GM18951 (cell line): ENCODE results near the gene THRA.

Experiments used
- POLR2A ChIP-seq: IDR thresholded peaks from 4 replicates; pipeline ENCODE4 v1.6.1; 2011; ENCODE audit warnings: mild to moderate bottlenecking; ENCODE audit not compliant: insufficient read length, insufficient read depth; ENCODE audit errors: extremely low read depth
- in situ Hi-C: fragments of 300-500 bp; cut with MboI; formaldehyde crosslinking; loops from one replicate; pipeline ENCODE4 v1.12.0; 2022; ENCODE audit warnings: low sequenced_read_pairs, mixed read lengths, inconsistent platforms; ENCODE audit not compliant: unreplicated experiment

Gene THRA, protein sequence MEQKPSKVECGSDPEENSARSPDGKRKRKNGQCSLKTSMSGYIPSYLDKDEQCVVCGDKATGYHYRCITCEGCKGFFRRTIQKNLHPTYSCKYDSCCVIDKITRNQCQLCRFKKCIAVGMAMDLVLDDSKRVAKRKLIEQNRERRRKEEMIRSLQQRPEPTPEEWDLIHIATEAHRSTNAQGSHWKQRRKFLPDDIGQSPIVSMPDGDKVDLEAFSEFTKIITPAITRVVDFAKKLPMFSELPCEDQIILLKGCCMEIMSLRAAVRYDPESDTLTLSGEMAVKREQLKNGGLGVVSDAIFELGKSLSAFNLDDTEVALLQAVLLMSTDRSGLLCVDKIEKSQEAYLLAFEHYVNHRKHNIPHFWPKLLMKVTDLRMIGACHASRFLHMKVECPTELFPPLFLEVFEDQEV

DNA sequence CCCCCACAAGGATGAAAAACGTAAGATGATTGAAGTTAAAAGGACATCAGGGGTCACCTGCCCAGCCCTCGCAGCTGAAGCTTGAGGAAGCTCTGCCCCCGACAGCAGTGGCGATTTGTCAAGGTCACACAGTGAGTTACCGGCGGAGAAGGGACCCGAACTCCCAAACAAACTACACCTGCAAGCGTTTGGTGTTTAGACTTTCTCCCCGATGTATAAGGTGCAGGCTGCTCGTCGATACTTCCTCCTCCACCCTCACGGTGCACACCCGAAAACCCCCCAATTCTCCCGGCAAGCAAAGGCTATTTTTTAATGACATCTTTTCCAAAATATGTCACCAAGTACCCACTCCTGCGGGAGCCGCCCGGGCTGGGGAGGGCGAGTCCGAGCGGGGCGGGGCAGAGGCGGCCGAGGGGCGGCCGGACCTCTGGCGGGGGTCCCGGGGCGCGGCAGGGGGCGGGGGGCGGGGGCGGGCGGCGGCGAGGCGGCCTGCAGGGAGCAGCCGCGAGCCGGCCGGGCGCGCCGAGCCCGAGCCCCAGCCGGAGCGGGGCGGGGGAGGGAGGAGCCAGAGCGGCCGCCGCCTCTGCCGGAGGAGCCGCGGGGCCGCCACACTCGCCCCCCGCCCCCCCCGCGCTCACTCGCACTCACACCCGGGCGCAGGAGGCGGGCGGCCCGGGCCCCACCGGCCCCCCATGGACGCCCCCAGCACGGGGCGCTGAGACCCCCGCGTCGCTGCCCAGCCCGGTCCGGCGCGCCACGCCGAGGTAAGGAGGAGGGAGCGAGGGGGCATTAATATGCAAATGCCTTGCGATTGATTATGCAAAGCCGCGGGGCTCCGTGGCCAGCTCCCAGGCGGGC, at the start of gene THRA:
TSS of gene THRA (plus strand) at position 637 of the 858 bp plus-strand sequence. CDS start 11,524 bp downstream, outside the sequence.
- TF ChIP-seq POLR2A: peak; percentile 25
- in situ Hi-C loops: no loop called here

DNA sequence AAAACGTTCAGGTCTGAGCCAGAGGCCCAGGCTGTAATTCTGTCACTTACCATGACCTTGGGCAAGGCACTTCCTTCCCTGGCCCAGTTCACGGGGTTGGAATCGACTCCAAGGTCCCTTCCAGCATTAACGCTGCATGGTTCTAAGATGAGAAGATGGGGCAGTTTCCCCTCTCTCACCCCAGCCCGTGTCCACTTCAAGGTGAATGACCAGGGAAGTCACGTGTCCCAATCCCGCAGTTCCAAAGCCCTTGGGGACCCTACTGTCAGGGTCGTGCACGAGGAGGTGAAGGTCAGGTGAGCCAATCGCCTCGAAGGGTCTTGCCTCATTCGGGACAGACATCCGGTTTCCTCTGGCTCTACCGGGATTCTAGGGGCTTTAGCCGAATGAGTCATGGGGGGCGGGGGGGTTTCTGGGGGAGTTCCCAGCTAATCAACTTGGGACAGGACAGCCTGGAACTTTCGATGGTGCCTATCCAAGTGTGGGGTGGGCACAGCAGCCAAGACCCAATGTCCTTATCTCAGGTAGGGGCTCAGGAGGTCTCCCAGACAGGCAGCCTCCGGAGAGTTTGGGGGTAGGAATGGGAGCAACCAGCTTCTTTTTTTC, 48.3 kb upstream of the THRA start:
- TF ChIP-seq POLR2A: no peak
- in situ Hi-C loops: no loop called here

DNA sequence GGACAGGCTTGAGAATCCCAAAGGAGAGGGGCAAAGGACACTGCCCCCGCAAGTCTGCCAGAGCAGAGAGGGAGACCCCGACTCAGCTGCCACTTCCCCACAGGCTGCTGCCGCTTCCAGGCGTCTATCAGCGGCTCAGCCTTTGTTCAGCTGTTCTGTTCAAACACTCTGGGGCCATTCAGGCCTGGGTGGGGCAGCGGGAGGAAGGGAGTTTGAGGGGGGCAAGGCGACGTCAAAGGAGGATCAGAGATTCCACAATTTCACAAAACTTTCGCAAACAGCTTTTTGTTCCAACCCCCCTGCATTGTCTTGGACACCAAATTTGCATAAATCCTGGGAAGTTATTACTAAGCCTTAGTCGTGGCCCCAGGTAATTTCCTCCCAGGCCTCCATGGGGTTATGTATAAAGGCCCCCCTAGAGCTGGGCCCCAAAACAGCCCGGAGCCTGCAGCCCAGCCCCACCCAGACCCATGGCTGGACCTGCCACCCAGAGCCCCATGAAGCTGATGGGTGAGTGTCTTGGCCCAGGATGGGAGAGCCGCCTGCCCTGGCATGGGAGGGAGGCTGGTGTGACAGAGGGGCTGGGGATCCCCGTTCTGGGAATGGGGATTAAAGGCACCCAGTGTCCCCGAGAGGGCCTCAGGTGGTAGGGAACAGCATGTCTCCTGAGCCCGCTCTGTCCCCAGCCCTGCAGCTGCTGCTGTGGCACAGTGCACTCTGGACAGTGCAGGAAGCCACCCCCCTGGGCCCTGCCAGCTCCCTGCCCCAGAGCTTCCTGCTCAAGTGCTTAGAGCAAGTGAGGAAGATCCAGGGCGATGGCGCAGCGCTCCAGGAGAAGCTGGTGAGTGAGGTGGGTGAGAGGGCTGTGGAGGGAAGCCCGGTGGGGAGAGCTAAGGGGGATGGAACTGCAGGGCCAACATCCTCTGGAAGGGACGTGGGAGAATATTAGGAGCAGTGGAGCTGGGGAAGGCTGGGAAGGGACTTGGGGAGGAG, 47.5 kb upstream of the THRA start, which contains the start of gene CSF3:
TSS of gene CSF3 (plus strand) at position 436 of the 993 bp plus-strand sequence. CDS start at position 471, 35 bp downstream.
- no peak for TF ChIP-seq POLR2A
- in situ Hi-C loops: no loop called here

DNA sequence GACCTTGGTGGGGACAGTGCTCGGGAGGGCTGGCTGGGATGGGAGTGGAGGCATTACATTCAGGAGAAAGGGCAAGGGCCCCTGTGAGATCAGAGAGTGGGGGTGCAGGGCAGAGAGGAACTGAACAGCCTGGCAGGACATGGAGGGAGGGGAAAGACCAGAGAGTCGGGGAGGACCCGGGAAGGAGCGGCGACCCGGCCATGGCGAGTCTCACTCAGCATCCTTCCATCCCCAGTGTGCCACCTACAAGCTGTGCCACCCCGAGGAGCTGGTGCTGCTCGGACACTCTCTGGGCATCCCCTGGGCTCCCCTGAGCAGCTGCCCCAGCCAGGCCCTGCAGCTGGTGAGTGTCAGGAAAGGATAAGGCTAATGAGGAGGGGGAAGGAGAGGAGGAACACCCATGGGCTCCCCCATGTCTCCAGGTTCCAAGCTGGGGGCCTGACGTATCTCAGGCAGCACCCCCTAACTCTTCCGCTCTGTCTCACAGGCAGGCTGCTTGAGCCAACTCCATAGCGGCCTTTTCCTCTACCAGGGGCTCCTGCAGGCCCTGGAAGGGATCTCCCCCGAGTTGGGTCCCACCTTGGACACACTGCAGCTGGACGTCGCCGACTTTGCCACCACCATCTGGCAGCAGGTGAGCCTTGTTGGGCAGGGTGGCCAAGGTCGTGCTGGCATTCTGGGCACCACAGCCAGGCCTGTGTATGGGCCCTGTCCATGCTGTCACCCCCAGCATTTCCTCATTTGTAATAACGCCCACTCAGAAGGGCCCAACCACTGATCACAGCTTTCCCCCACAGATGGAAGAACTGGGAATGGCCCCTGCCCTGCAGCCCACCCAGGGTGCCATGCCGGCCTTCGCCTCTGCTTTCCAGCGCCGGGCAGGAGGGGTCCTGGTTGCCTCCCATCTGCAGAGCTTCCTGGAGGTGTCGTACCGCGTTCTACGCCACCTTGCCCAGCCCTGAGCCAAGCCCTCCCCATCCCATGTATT, 46.5 kb upstream of the THRA start:
- TF ChIP-seq POLR2A: no peak
- in situ Hi-C loops: no loop called here

DNA sequence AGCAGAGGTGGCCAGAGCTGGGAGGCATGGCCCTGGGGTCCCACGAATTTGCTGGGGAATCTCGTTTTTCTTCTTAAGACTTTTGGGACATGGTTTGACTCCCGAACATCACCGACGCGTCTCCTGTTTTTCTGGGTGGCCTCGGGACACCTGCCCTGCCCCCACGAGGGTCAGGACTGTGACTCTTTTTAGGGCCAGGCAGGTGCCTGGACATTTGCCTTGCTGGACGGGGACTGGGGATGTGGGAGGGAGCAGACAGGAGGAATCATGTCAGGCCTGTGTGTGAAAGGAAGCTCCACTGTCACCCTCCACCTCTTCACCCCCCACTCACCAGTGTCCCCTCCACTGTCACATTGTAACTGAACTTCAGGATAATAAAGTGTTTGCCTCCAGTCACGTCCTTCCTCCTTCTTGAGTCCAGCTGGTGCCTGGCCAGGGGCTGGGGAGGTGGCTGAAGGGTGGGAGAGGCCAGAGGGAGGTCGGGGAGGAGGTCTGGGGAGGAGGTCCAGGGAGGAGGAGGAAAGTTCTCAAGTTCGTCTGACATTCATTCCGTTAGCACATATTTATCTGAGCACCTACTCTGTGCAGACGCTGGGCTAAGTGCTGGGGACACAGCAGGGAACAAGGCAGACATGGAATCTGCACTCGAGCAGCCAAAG, 45.2 kb upstream of the THRA start:
- TF ChIP-seq POLR2A: no peak
- in situ Hi-C loops: no loop called here

DNA sequence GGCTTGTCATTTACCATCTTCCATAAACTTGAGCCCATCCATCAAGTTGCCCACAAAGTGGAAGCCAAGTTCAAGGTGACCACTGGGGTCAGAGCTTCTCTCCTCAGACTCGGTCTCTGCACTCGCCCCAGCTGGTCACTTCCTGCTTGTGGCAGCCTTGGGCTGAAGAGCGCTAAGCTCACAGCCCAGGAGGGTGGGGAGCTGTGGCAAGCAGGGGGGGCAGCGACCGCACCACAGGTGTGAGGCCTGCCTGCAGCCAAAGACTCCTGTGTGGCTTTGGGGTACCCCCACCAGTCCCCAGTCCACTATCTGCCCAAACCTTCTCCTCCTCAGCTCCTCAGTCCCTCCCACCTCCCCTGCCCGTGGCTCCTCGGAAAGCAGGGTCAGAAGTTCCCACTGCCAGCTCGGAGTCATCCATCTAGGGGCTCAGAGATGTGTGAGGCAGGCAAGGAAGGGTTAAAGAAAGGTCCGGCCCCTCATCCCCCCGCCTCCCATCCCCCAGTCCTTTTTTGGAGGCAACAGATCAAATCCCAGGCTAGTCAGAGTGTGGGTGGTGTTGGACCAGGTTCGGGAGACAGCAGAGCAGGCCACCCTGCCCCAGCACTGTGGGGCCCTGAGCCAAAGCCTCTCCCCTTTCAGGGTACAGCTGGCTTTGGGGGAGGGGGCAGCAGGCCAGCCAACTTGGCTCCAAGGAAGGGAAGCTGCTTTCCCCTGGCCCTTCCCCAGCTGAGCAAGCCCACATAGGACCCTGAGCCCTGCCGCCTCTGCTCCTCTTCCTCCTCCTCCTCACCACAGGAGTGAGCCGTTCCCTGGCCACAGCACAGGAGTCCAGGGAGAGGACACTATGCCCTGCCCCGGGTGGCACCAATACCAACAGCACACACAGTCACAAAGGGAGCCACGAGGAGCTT, 44.3 kb upstream of the THRA start:
- TF ChIP-seq POLR2A: no peak
- in situ Hi-C loops: no loop called here

DNA sequence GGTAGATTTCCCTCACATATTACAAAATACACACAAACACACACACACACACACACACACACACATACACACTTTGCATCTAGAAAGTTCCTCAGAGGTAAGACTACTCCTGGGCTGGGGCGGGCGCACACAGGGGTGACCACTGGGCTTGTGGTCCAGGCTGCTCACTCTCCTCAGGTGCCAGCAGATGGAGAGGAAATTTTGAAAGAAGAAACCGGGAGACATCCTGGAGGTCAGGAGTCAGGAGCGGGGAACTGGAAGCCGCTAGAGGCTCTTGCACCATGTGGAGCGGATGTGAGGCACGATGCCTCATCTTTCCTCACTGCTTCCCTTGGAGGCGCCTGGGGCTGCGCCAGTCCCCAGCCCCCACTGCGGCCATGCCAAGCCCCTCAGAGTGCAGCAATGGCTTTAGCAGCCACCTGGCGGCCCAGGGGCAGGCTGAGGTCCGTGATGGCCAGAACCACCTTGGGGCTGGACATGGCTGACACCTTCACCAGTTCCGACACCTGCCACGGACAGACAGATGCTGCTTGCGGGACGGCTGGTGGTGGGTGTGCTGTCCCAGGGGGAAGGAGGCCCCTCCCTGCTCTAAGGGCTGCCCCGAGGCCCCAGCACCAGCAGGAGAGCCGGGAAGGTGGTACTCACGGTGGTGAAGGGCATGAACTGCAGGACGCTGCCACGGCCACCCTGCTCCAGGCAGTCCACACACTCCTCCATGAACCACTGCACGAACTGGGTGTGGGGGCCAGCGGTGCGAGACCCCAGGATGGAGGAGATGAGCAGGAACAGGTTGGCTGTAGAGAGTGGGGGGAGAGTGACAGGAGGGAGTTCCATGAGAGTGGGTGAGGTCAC, 43.4 kb upstream of the THRA start:
- in situ Hi-C loops: no loop called here
- no peak for TF ChIP-seq POLR2A

DNA sequence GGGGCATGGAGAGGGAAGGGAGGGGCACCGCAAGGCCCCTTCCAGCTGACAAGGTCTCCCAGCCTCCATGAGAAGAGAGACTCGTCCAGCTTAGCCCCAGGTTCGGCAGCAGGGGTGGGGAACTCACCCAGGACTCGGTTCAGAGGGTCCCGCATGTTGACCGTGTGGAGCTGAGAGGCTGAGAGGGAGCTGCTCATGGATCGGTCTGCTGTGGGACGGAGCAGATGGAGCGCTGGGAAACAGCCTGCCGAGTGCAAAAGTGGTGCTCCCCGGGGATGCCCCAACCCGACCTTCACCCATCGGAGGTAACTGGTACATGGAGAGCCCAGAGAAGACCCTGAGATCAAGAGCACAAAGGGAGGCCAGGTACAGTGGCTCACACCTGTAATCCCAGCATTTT, 42.6 kb upstream of the THRA start:
- TF ChIP-seq POLR2A: no peak
- in situ Hi-C loops: no loop called here

DNA sequence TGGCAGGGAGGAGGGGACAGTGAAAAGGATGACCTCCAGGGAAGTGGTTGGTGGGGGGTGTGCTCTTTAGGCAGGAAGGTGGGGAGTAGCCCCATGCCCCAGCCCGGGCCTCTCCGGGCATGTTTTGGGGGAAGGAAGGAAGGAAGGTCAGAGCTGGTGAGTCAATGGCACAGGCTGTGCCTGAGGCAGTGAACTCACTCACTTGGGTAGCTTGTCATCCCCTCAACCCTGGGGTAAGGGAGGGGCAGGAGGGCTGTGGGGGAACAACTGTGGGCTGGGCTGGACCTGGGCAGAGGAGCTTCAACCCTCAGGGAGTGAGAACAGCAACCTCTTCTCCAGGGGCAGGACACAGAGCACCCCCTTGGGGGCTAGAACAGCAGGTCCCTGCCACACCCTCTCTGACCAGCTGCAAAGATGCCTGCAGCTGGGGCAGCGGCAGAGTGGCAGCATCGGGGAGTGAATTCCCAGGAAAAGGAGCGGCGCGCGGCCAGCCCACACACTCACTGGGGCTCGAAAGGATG, 41.3 kb upstream of the THRA start:
- in situ Hi-C loops: no loop called here
- TF ChIP-seq POLR2A: no peak

DNA sequence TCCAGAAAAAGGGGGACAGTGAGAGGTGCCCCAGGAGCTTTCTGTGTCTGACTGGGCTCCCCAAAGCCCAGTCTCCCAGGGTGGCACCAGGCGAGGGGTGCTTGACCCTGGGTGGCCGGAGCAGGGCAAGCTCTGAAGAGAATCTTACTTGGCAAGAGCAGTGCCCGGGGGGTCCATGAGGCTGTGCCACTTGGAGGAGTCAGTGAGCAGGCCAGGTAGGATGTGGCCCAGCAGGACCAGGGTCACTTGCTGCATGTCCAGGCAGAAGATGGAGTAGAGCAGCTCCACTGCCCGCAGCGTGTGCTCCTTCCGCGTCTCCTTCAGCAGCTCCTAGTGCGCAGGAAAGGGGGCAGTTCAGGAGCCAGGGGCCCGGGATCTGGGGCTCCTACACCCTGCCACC, 40.3 kb upstream of the THRA start:
- in situ Hi-C loops: no loop called here
- no peak for TF ChIP-seq POLR2A
